Activated CD4-positive, alpha-beta T cell treated with anti-CD3 and anti-CD28 coated beads, Interleukin-2, amount 10 ng/mL, durations not matched to agents 24 days and 14 days (primary cell): ENCODE results near the gene ARHGAP45. TPM values are rescaled to one million over a fixed set of nuclear protein-coding genes. Genes with fewer than 3 reads are reported as not detected.
"Not testable (repeated sequence)": the region's sequence is repeated elsewhere in the genome, so short reads cannot be mapped to it uniquely, and the experiment has no call there.

Experiments used
- DNase-seq: peaks from one replicate; pipeline ENCODE4 v3.0.0; 2022
- H3K27ac Mint-ChIP-seq: one replicate; pipeline ENCODE4 v1.8.0; 2022; ENCODE audit warnings: mild to moderate bottlenecking, mixed read lengths
- H3K27me3 Mint-ChIP-seq: one replicate; pipeline ENCODE4 v1.8.0; 2022; ENCODE audit warnings: mixed read lengths
- H3K36me3 Mint-ChIP-seq: one replicate; pipeline ENCODE4 v1.8.0; 2022; ENCODE audit warnings: low read depth, mild to moderate bottlenecking, mixed read lengths
- H3K4me1 Mint-ChIP-seq: one replicate; pipeline ENCODE4 v1.8.0; 2021; ENCODE audit warnings: mixed read lengths
- H3K4me3 Mint-ChIP-seq: one replicate; pipeline ENCODE4 v1.8.0; 2022; ENCODE audit warnings: mild to moderate bottlenecking, moderate library complexity, mixed read lengths
- H3K9me3 Mint-ChIP-seq: one replicate; pipeline ENCODE4 v1.8.0; 2021; ENCODE audit warnings: mixed read lengths
- intact Hi-C: fragments of 100-400 bp; cut with micrococcal nuclease; formaldehyde crosslinking; loops from one replicate; pipeline ENCODE4 v1.15.1; 2023
- total RNA-seq: library from RNA; stranded (reverse); gene quantifications from 2 replicates; pipeline ENCODE4 v1.2.3, GENCODE V29; 2022

The ARHGAP45 gene
- total RNA-seq, 1 donor from 2014 or later, result 183 TPM

GRCh38 chr19:1107661-1108261 lies 40.8 kb downstream of the ARHGAP45 start:
- Mint-ChIP-seq H3K36me3 (peaks cover 16% of the 10 kb centered on the region), H3K27ac (no peak overlapping the region)
- intact Hi-C loops, result no loop called here

GRCh38 chr19:1108291-1109031 lies 41.5 kb downstream of the ARHGAP45 start:
- H3K36me3 Mint-ChIP-seq, result peaks cover 20% of the 10 kb centered on the region
- no peaks in the 10 kb centered on the region for H3K27me3 Mint-ChIP-seq
- intact Hi-C loops, result no loop called here
- H3K4me1 Mint-ChIP-seq, result peaks cover 1% of the 10 kb centered on the region
- H3K4me3 Mint-ChIP-seq, result no peak overlapping the region
- no peak overlapping the region for H3K27ac Mint-ChIP-seq
- no peak for DNase-seq
- no peaks in the 10 kb centered on the region for H3K9me3 Mint-ChIP-seq

More at GRCh38 chr19:1107661-1108261, 40.8 kb downstream of the ARHGAP45 start:
- peaks cover 8% of the 10 kb centered on the region for H3K4me1 Mint-ChIP-seq
- no peaks in the 10 kb centered on the region for H3K27me3 Mint-ChIP-seq
- H3K4me3 Mint-ChIP-seq, result no peak overlapping the region
- H3K9me3 Mint-ChIP-seq, result no peaks in the 10 kb centered on the region
- DNase-seq, result no peak

GRCh38 chr19:1109032-1109551 lies 42.1 kb downstream of the ARHGAP45 start:
- H3K4me3 Mint-ChIP-seq, result no peak overlapping the region
- H3K27me3 Mint-ChIP-seq, result no peaks in the 10 kb centered on the region
- intact Hi-C loops, result no loop called here
- no peaks in the 10 kb centered on the region for H3K9me3 Mint-ChIP-seq
- H3K36me3 Mint-ChIP-seq, result peaks cover 21% of the 10 kb centered on the region
- no peak overlapping the region for H3K27ac Mint-ChIP-seq
- H3K4me1 Mint-ChIP-seq, result no peaks in the 10 kb centered on the region
- DNase-seq, result no peak

- peaks cover 25% of the 10 kb centered on the region for H3K36me3 Mint-ChIP-seq
- no peaks in the 10 kb centered on the region for H3K9me3 Mint-ChIP-seq
- no peak overlapping the region for H3K27ac Mint-ChIP-seq
- H3K27me3 Mint-ChIP-seq, result no peaks in the 10 kb centered on the region
- H3K4me1 Mint-ChIP-seq, result no peaks in the 10 kb centered on the region
- H3K4me3 Mint-ChIP-seq, result no peak overlapping the region
- DNase-seq, result no peak
- intact Hi-C loops, result no loop called here
Measured at GRCh38 chr19:1109697-1110671, 43.0 kb downstream of the ARHGAP45 start.

GRCh38 chr19:1110809-1111640 lies 44.1 kb downstream of the ARHGAP45 start:
- H3K9me3 Mint-ChIP-seq, result no peaks in the 10 kb centered on the region
- no peaks in the 10 kb centered on the region for H3K27me3 Mint-ChIP-seq
- no peak for DNase-seq
- H3K4me3 Mint-ChIP-seq, result no peak overlapping the region
- peaks cover 22% of the 10 kb centered on the region for H3K36me3 Mint-ChIP-seq
- no peaks in the 10 kb centered on the region for H3K4me1 Mint-ChIP-seq
- intact Hi-C loops, result no loop called here
- no peak overlapping the region for H3K27ac Mint-ChIP-seq

GRCh38 chr19:1111641-1112267 lies 44.8 kb downstream of the ARHGAP45 start:
- no peak for DNase-seq
- intact Hi-C loops, result no loop called here
- Mint-ChIP-seq H3K36me3 (peaks cover 20% of the 10 kb centered on the region), H3K4me1 (no peaks in the 10 kb centered on the region), H3K27me3 (no peaks in the 10 kb centered on the region), H3K27ac (no peak overlapping the region), H3K9me3 (no peaks in the 10 kb centered on the region), H3K4me3 (no peak overlapping the region)

- Mint-ChIP-seq H3K27me3 (no peaks in the 10 kb centered on the region), H3K4me3 (no peak overlapping the region), H3K9me3 (no peaks in the 10 kb centered on the region), H3K4me1 (no peaks in the 10 kb centered on the region), H3K27ac (no peak overlapping the region), H3K36me3 (peaks cover 17% of the 10 kb centered on the region)
- intact Hi-C loops, result no loop called here
- DNase-seq, result no peak
Measured at GRCh38 chr19:1112268-1113029, 45.5 kb downstream of the ARHGAP45 start.

GRCh38 chr19:1113030-1113985 lies 46.3 kb downstream of the ARHGAP45 start:
- Mint-ChIP-seq H3K4me3 (no peak overlapping the region), H3K36me3 (peaks cover 21% of the 10 kb centered on the region), H3K9me3 (no peaks in the 10 kb centered on the region), H3K27ac (no peak overlapping the region), H3K27me3 (no peaks in the 10 kb centered on the region), H3K4me1 (no peaks in the 10 kb centered on the region)
- peak; percentile 93 for DNase-seq
- intact Hi-C loops, result no loop called here

- intact Hi-C loops, result no loop called here
Measured at GRCh38 chr19:1113986-1114483, 47.1 kb downstream of the ARHGAP45 start.

GRCh38 chr19:1114728-1115127 lies 47.8 kb downstream of the ARHGAP45 start:
- DNase-seq, H3K27ac Mint-ChIP-seq, H3K27me3 Mint-ChIP-seq, H3K4me3 Mint-ChIP-seq, intact Hi-C loops, H3K4me1 Mint-ChIP-seq, H3K9me3 Mint-ChIP-seq: not testable (repeated sequence)
- H3K36me3 Mint-ChIP-seq, result peaks cover 27% of the 10 kb centered on the region

More at GRCh38 chr19:1113986-1114483, 47.1 kb downstream of the ARHGAP45 start:
- no peak for DNase-seq
- Mint-ChIP-seq H3K4me1 (no peaks in the 10 kb centered on the region), H3K27me3 (no peaks in the 10 kb centered on the region), H3K4me3 (no peak overlapping the region), H3K27ac (no peak overlapping the region), H3K36me3 (peaks cover 26% of the 10 kb centered on the region), H3K9me3 (no peaks in the 10 kb centered on the region)

- no peak for DNase-seq
- Mint-ChIP-seq H3K9me3 (no peaks in the 10 kb centered on the region), H3K4me3 (no peak overlapping the region), H3K36me3 (peaks cover 31% of the 10 kb centered on the region), H3K27ac (no peak overlapping the region), H3K27me3 (no peaks in the 10 kb centered on the region), H3K4me1 (no peaks in the 10 kb centered on the region)
- intact Hi-C loops, result no loop called here
Measured at GRCh38 chr19:1115646-1116420, 48.9 kb downstream of the ARHGAP45 start.
